ENCODE measurements around the gene RHOG. TPM values are rescaled to one million over a fixed set of nuclear protein-coding genes. Genes with fewer than 3 reads are reported as not detected.

The RHOG gene
- total RNA-seq, 1 experiment from 2014 or later = 31.2 TPM

DNA sequence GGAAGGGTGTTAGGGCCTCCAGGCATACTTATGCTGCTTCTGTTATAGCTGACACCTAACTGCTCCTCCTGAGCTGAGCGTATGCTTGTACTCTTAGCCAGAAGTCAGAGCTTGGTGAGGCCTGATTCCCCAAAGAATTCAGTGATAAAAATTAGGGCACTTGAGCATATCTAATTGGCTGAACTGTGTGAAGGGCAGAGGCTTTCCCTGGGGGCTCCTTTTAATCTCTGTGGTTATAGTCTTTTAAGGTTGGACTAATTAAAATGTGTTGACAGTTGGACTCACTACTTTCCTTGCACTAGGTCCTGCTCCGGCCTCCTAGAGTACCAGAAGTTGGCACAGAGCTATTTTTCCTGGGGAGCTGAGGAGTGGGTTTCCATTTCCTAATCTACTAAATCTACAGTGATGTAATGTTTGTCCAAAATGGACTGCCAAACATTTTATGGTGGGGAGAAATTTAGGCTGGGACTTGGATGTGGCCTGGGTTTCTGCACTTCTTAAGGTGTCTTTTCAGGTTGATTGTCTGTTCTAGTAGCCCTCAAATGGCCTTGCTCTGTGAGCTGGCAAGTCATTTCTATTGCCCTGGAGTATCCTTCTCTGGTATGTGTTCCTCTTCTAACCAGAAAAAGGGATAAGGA lies 33.1 kb upstream of the RHOG start:
- TF ChIP-seq, protein P1, sequence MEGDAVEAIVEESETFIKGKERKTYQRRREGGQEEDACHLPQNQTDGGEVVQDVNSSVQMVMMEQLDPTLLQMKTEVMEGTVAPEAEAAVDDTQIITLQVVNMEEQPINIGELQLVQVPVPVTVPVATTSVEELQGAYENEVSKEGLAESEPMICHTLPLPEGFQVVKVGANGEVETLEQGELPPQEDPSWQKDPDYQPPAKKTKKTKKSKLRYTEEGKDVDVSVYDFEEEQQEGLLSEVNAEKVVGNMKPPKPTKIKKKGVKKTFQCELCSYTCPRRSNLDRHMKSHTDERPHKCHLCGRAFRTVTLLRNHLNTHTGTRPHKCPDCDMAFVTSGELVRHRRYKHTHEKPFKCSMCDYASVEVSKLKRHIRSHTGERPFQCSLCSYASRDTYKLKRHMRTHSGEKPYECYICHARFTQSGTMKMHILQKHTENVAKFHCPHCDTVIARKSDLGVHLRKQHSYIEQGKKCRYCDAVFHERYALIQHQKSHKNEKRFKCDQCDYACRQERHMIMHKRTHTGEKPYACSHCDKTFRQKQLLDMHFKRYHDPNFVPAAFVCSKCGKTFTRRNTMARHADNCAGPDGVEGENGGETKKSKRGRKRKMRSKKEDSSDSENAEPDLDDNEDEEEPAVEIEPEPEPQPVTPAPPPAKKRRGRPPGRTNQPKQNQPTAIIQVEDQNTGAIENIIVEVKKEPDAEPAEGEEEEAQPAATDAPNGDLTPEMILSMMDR (IDR thresholded peaks at IDR 0.05; ENCODE audit: unreplicated experiment) = no peak
- H3K9me3 Mint-ChIP-seq (ENCODE audit: low read depth, unreplicated experiment) = no peaks in the 10 kb centered on the region
- no peaks in the 10 kb centered on the region for H3K36me3 Mint-ChIP-seq (ENCODE audit: insufficient read depth, unreplicated experiment)
- BruUV-seq (replicated peaks) = no TSS peak
- intact Hi-C loops (cut with micrococcal nuclease; ENCODE audit: unreplicated experiment) = no loop called here
- H3K4me1 Mint-ChIP-seq (ENCODE audit: low read depth, unreplicated experiment) = peaks cover 32% of the 10 kb centered on the region
- H3K27me3 Mint-ChIP-seq (ENCODE audit: unreplicated experiment) = no peaks in the 10 kb centered on the region
- CTCF ChIA-PET = interaction anchor here (1.4 kb wide), 1 partner anchor 21 kb away, joined by 3 read pairs; no protein-coding TSS in a partner anchor
- DNase-seq = no peak
- H3K27ac Mint-ChIP-seq (ENCODE audit: unreplicated experiment) = no peak overlapping the region
- H3K4me3 Mint-ChIP-seq (ENCODE audit: low read depth, unreplicated experiment) = no peak overlapping the region

- intact Hi-C loops (cut with micrococcal nuclease; ENCODE audit: unreplicated experiment) = no loop called here
- Mint-ChIP-seq H3K27ac (ENCODE audit: unreplicated experiment) (no peak overlapping the region), H3K36me3 (ENCODE audit: insufficient read depth, unreplicated experiment) (no peaks in the 10 kb centered on the region), H3K27me3 (ENCODE audit: unreplicated experiment) (no peaks in the 10 kb centered on the region), H3K9me3 (ENCODE audit: low read depth, unreplicated experiment) (no peaks in the 10 kb centered on the region), H3K4me1 (ENCODE audit: low read depth, unreplicated experiment) (peaks cover 26% of the 10 kb centered on the region), H3K4me3 (ENCODE audit: low read depth, unreplicated experiment) (no peak overlapping the region)
- TF ChIP-seq, protein P1 (IDR thresholded peaks at IDR 0.05; ENCODE audit: unreplicated experiment) = no peak
- DNase-seq = no peak
- BruUV-seq (replicated peaks) = no TSS peak
- CTCF ChIA-PET = no interaction called here
These were observed 26.7 kb upstream of the RHOG start for GRCh38 chr11:3867209-3868091.

DNA sequence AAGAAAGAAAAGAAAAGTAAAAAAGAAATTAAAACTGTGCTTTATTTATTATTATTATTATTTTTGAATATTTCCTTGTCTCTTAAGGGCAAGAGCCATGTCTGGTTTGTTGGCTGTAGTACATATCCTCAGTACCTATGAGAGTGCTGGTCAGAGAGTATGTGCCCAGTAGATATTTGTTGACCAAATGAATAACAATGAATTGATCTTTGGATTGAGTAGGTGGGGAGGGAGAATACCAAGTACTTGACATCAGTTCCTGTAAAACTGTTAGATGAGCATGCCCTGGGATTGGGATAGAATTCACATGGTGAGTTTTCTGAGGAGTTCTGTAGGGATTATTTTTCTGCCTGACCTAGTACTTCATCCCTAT lies 26.1 kb upstream of the RHOG start:
- DNase-seq = no peak
- Mint-ChIP-seq H3K27ac (ENCODE audit: unreplicated experiment) (no peak overlapping the region), H3K4me1 (ENCODE audit: low read depth, unreplicated experiment) (peaks cover 28% of the 10 kb centered on the region), H3K27me3 (ENCODE audit: unreplicated experiment) (no peaks in the 10 kb centered on the region), H3K9me3 (ENCODE audit: low read depth, unreplicated experiment) (no peaks in the 10 kb centered on the region), H3K4me3 (ENCODE audit: low read depth, unreplicated experiment) (no peak overlapping the region), H3K36me3 (ENCODE audit: insufficient read depth, unreplicated experiment) (no peaks in the 10 kb centered on the region)
- no TSS peak for BruUV-seq (replicated peaks)
- CTCF ChIA-PET = no interaction called here
- TF ChIP-seq, protein P1 (IDR thresholded peaks at IDR 0.05; ENCODE audit: unreplicated experiment) = no peak
- intact Hi-C loops (cut with micrococcal nuclease; ENCODE audit: unreplicated experiment) = no loop called here

GRCh38 chr11:3866206-3866605 lies 25.4 kb upstream of the RHOG start:
- CTCF ChIA-PET = interaction anchor here (0.9 to 3.1 kb wide), 2 partner anchors 9 to 11 kb away, joined by 6 to 10 read pairs; partner anchors contain the start of gene STIM1
- DNase-seq = no peak
- no TSS peak for BruUV-seq (replicated peaks)
- Mint-ChIP-seq H3K4me3 (ENCODE audit: low read depth, unreplicated experiment) (no peak overlapping the region), H3K27me3 (ENCODE audit: unreplicated experiment) (no peaks in the 10 kb centered on the region), H3K9me3 (ENCODE audit: low read depth, unreplicated experiment) (no peaks in the 10 kb centered on the region), H3K36me3 (ENCODE audit: insufficient read depth, unreplicated experiment) (no peaks in the 10 kb centered on the region), H3K4me1 (ENCODE audit: low read depth, unreplicated experiment) (peaks cover 34% of the 10 kb centered on the region), H3K27ac (ENCODE audit: unreplicated experiment) (no peak overlapping the region)
- TF ChIP-seq, protein P1 (IDR thresholded peaks at IDR 0.05; ENCODE audit: unreplicated experiment) = no peak
- intact Hi-C loops (cut with micrococcal nuclease; ENCODE audit: unreplicated experiment) = no loop called here
